ACC112 (cell line): ENCODE measurements around the gene PSMD13.
"Not testable (repeated sequence)": the region's sequence is repeated elsewhere in the genome, so short reads cannot be mapped to it uniquely, and the experiment has no call there.

ENCODE experiments used
- H2AFZ ChIP-seq: fragments of 200-600 bp; sonication (generic); one replicate; pipeline ENCODE4 v1.6.0; 2017; ENCODE audit warnings: antibody characterized with exemption, low read length; ENCODE audit not compliant: unreplicated experiment
- H3K27ac ChIP-seq: fragments of 200-600 bp; sonication (generic); 2 replicates; pipeline ENCODE4 v1.5.1; 2014; ENCODE audit warnings: low read depth, mild to moderate bottlenecking, antibody characterized with exemption, low read length, moderate library complexity
- H3K27me3 ChIP-seq: fragments of 200-600 bp; sonication (generic); 2 replicates; pipeline ENCODE4 v1.6.1; 2014; ENCODE audit warnings: mild to moderate bottlenecking, antibody characterized with exemption, low read length, moderate library complexity, mixed read lengths; ENCODE audit not compliant: insufficient read depth
- H3K36me3 ChIP-seq: fragments of 200-600 bp; sonication (generic); 2 replicates; pipeline ENCODE4 v1.6.1; 2016; ENCODE audit warnings: mild to moderate bottlenecking, antibody characterized with exemption, low read length, moderate library complexity, mixed read lengths; ENCODE audit not compliant: insufficient read depth
- H3K4me1 ChIP-seq: fragments of 200-600 bp; sonication (generic); one replicate; pipeline ENCODE4 v1.6.1; 2016; ENCODE audit warnings: low read length, mixed read lengths; ENCODE audit not compliant: insufficient read depth, unreplicated experiment, control insufficient read depth
- H3K4me3 ChIP-seq: fragments of 200-600 bp; sonication (generic); 2 replicates; pipeline ENCODE4 v1.5.1; 2014; ENCODE audit warnings: mild to moderate bottlenecking, low read depth, low read length
- H3K79me2 ChIP-seq: fragments of 200-600 bp; sonication (generic); one replicate; pipeline ENCODE4 v1.6.0; 2016; ENCODE audit warnings: low read length; ENCODE audit not compliant: control insufficient read depth, unreplicated experiment, insufficient read depth

PSMD13 gene

DNA sequence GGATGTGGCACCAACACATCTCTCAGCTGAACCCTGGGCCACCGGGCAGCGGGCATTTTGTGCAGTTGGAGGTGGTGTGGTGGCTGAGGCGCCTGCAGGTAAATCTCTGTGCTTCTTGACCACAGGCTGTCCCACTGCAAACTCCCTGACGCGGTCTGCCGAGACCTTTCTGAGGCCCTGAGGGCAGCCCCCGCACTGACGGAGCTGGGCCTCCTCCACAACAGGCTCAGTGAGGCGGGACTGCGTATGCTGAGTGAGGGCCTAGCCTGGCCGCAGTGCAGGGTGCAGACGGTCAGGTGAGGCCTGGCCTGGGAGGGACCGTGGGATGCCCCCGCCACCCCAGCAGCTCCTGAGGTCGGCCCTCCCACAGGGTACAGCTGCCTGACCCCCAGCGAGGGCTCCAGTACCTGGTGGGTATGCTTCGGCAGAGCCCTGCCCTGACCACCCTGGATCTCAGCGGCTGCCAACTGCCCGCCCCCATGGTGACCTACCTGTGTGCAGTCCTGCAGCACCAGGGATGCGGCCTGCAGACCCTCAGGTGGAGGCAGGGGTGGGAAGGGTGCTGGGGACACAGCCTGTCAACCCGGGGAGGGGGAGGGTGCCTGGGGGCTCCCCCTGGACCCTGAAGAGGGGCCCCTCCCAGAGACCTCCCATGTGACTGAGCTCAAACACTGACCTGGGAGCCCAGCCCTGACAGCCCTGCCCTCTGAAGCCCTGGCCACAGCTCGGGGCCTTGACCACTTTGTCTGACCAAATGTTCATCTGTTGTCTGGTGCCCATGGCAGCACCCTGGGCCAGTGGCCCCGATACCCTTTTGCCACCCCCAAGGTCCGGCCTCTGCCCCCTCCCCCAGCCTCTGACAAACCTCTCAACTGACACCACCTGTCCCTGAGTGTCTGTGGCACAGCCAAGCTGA, 47.6 kb downstream of the PSMD13 start:
- Histone ChIP-seq H3K4me1 (no peaks in the 10 kb centered on the region), H3K27ac (no peak overlapping the region), H3K27me3 (peaks cover 50% of the 10 kb centered on the region), H3K36me3 (no peaks in the 10 kb centered on the region), H3K4me3 (no peak overlapping the region), H3K79me2 (no peaks in the 10 kb centered on the region), H2AFZ (no peak overlapping the region)

DNA sequence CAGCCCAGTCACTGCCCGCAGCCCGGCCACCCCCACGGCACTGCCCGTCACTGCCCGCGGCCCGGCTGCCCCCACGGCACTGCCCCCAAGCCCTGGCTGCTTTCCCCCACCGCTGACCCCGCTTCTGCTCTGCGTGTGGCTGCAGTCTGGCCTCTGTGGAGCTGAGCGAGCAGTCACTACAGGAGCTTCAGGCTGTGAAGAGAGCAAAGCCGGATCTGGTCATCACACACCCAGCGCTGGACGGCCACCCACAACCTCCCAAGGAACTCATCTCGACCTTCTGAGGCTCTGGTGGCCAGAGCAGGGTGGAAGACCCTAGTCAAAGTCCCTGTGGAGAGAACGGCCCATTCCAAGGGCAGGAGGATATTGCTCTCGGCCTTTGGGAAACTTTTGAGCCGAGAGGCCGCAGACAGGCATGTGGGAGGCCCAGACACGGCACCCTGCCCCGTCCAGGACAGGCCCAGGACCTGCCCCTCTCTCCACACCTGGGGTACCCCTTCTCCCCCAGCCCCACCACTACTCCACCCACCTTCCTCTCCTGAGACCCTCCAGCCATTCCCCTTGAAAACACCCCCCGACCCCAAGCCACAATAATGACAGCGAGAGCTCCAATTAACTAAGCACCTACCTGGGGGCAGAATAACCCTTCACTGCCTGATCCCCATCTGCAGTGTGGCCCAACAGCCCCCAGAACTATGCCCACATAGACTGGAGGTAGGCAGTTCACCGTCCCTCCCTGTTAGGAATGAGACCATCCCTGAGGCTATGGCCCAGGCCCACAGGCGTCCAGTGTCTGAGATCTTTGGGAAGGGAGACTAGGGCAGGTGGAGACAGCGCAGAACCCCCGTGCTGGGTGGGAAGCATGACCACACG, 48.5 kb downstream of the PSMD13 start:
- H3K4me1 ChIP-seq, result peaks cover 3% of the 10 kb centered on the region
- no peak overlapping the region for H3K27ac ChIP-seq
- H3K36me3 ChIP-seq, result no peaks in the 10 kb centered on the region
- no peak overlapping the region for H3K4me3 ChIP-seq
- no peak overlapping the region for H2AFZ ChIP-seq
- peaks cover 41% of the 10 kb centered on the region for H3K27me3 ChIP-seq
- H3K79me2 ChIP-seq, result no peaks in the 10 kb centered on the region

GRCh38 chr11:285894-286220, 49.1 kb downstream of the PSMD13 start:
- Histone ChIP-seq H3K4me3 (no peak overlapping the region), H2AFZ (no peak overlapping the region), H3K4me1 (peaks cover 3% of the 10 kb centered on the region), H3K27ac (no peak overlapping the region), H3K79me2 (no peaks in the 10 kb centered on the region), H3K36me3 (no peaks in the 10 kb centered on the region), H3K27me3 (peaks cover 35% of the 10 kb centered on the region)

- H3K4me3 ChIP-seq, H2AFZ ChIP-seq, H3K79me2 ChIP-seq, H3K36me3 ChIP-seq, H3K27ac ChIP-seq, H3K4me1 ChIP-seq: not testable (repeated sequence)
- peaks cover 22% of the 10 kb centered on the region for H3K27me3 ChIP-seq
Measured at GRCh38 chr11:286977-287820, 50.4 kb downstream of the PSMD13 start.

GRCh38 chr11:287821-288477, 51.2 kb downstream of the PSMD13 start:
- peaks cover 14% of the 10 kb centered on the region for H3K27me3 ChIP-seq
- H3K79me2 ChIP-seq, result no peaks in the 10 kb centered on the region
- H3K4me1 ChIP-seq, result peaks cover 3% of the 10 kb centered on the region
- H3K4me3 ChIP-seq, result peak overlapping the region; percentile 88
- H2AFZ ChIP-seq, result peak overlapping the region; percentile 96
- H3K27ac ChIP-seq, result no peak overlapping the region
- no peaks in the 10 kb centered on the region for H3K36me3 ChIP-seq

GRCh38 chr11:288478-289397, 52.0 kb downstream of the PSMD13 start, which contains the start of gene PGGHG:
TSS of gene PGGHG (plus strand) at chr11:289126. CDS start at chr11:289817, 691 bp downstream.
- H3K4me1 ChIP-seq, result peaks cover 3% of the 10 kb centered on the region
- no peaks in the 10 kb centered on the region for H3K79me2 ChIP-seq
- H3K27ac ChIP-seq, result no peak within 1 kb of the TSS
- peaks cover 10% of the 10 kb centered on the region; the same call in 1 of the 2 replicates for H3K27me3 ChIP-seq
- peak within 1 kb of the TSS; percentile 88 for H3K4me3 ChIP-seq
- peak within 1 kb of the TSS; percentile 96 for H2AFZ ChIP-seq
- H3K36me3 ChIP-seq, result no peaks in the 10 kb centered on the region

DNA sequence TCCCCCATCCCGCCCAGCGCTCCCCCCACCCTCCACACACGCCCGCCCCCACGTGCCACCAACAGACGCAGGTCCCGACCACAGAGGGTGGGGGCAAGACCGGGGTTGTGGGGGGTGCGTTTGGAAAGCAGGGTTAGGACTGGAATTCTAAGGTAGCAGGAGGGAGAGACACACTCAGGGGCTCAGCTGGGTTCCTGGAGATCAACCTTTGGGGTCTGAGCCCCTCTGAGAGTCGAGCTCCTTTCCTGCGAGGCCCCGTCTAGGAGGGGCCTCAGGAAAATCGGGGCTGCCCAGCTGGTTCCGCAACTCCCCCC, 52.6 kb downstream of the PSMD13 start:
- H2AFZ ChIP-seq, result no peak overlapping the region
- peaks cover 5% of the 10 kb centered on the region; the same call in 1 of the 2 replicates for H3K27me3 ChIP-seq
- no peaks in the 10 kb centered on the region for H3K36me3 ChIP-seq
- no peaks in the 10 kb centered on the region for H3K79me2 ChIP-seq
- H3K4me3 ChIP-seq, result peak overlapping the region; percentile 59
- peaks cover 3% of the 10 kb centered on the region for H3K4me1 ChIP-seq
- H3K27ac ChIP-seq, result no peak overlapping the region

DNA sequence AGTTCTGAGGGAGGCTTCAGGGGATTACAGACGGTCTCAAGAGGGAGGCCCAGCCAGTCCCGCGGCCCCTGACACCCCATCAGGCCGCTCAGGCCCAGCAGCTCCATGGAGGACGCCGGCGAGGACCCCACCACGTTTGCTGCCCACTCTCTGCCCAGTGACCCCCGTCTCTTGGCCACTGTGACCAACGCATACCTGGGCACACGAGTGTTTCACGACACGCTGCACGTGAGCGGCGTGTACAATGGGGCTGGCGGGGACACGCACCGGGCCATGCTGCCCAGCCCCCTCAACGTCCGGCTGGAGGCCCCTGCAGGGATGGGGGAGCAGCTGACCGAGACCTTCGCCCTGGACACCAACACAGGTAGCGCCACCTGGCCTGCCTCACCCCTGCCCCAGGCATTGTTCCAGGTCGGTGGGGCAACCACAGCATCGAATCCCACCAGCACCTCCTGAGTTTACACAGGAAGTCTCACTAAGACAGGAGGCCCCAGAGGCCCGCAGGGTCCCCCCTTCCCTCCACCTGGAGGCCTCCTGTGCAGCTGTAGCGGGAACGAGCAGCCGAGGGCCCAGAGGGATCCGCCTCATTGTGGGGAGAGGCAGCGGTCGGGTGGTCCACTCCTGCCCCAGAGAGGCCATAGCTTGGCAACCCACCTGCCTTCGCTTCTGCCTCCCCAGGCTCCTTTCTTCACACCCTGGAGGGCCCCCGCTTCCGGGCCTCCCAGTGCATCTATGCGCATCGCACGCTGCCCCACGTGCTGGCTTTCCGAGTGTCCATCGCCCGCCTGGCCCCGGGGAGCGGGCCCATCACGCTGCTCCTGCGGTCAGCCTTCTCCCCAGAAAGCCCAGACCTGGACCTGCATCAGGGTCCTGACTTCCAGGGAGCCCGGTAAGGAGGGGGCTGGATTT, 53.2 kb downstream of the PSMD13 start:
- Histone ChIP-seq H3K4me1 (peaks cover 3% of the 10 kb centered on the region), H3K27me3 (peaks cover 5% of the 10 kb centered on the region; the same call in 1 of the 2 replicates), H3K4me3 (peak overlapping the region; percentile 59), H3K79me2 (no peaks in the 10 kb centered on the region), H3K27ac (no peak overlapping the region), H2AFZ (no peak overlapping the region), H3K36me3 (no peaks in the 10 kb centered on the region)
